ENCODE data around the gene BICD2.

DNA sequence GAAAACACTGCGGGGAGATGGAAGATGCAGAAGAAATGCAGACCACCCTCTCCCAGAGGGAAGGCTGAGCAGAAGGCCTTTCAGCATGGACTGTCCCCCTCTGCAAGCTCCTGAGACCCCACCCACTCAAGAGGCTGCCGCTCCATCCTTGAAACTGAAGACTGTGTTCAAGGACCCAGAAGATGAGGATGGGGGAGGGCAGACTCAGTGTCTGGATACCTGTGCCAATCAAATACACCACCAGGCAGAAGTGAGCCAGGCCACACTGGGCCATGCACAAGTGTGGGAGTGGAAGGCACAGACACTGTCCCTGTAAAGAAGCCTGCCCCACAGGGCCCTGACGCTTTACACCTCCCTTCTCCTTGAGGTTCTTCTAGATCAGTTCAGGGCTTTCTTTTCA is 54.7 kb downstream of the BICD2 start:
- TF ChIP-seq, protein P1, sequence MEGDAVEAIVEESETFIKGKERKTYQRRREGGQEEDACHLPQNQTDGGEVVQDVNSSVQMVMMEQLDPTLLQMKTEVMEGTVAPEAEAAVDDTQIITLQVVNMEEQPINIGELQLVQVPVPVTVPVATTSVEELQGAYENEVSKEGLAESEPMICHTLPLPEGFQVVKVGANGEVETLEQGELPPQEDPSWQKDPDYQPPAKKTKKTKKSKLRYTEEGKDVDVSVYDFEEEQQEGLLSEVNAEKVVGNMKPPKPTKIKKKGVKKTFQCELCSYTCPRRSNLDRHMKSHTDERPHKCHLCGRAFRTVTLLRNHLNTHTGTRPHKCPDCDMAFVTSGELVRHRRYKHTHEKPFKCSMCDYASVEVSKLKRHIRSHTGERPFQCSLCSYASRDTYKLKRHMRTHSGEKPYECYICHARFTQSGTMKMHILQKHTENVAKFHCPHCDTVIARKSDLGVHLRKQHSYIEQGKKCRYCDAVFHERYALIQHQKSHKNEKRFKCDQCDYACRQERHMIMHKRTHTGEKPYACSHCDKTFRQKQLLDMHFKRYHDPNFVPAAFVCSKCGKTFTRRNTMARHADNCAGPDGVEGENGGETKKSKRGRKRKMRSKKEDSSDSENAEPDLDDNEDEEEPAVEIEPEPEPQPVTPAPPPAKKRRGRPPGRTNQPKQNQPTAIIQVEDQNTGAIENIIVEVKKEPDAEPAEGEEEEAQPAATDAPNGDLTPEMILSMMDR (conservative IDR thresholded peaks at IDR 0.05), result no peak
- TF ChIP-seq ZFX (IDR thresholded peaks at IDR 0.05), result no peak

Measured in C4-2B (cell line).